IMR-90 (cell line): ENCODE measurements around the gene B3GALT6. TPM values are rescaled to one million over a fixed set of nuclear protein-coding genes. Genes with fewer than 3 reads are reported as not detected.

Source experiments
- ATAC-seq: fragments of 200-7000 bp; cut with Tn5 transposase; 2 replicates; pipeline ENCODE4 v1.9.1; 2020; ENCODE audit warnings: low read depth, mild to moderate bottlenecking, moderate library complexity
- BruUV-seq: library from RNA; stranded (reverse); fragments of 400-500 nt; replicated peaks from 2 replicates; lab custom pipeline; 2021; lab: Mats Ljungman, UMichigan
- CTCF ChIA-PET: fragments of 300-600 bp; formaldehyde crosslinking; extraction: SDS; loops from one replicate; lab custom pipeline; 2021; ENCODE audit warnings: antibody characterized with exemption; lab: Yijun Ruan, JAX
- POLR2A ChIA-PET: fragments of 300-600 bp; sonication (Branson Sonifier 250); formaldehyde crosslinking; loops from one replicate; lab custom pipeline; 2022; ENCODE audit warnings: antibody characterized with exemption; ENCODE audit not compliant: unreplicated experiment; lab: Charles Lee
- DNase-seq: peaks from one replicate; pipeline ENCODE4 v3.0.0; 2013
- H2AFZ ChIP-seq: replicated peaks from 2 replicates; pipeline ENCODE3; 2013; ENCODE audit warnings: low read length, mild to moderate bottlenecking; ENCODE audit not compliant: poor library complexity
- H2AK5ac ChIP-seq: 2 replicates; pipeline ENCODE4 v1.6.1; 2013; ENCODE audit warnings: low read depth, low read length, inconsistent platforms
- H2AK9ac ChIP-seq: replicated peaks from 2 replicates; pipeline ENCODE3; 2013; ENCODE audit warnings: mild to moderate bottlenecking, low read depth, low read length, moderate library complexity; ENCODE audit not compliant: poor library complexity
- H2BK120ac ChIP-seq: 2 replicates; pipeline ENCODE4 v1.6.1; 2013; ENCODE audit warnings: low read depth, low read length, inconsistent platforms
- H2BK15ac ChIP-seq: 3 replicates; pipeline ENCODE4 v1.6.1; 2013; ENCODE audit warnings: low read depth, low read length, inconsistent platforms
- H2BK20ac ChIP-seq: 2 replicates; pipeline ENCODE4 v1.6.1; 2013; ENCODE audit warnings: low read depth, mild to moderate bottlenecking, inconsistent platforms, low read length, moderate library complexity
- H2BK5ac ChIP-seq: 2 replicates; pipeline ENCODE4 v1.6.1; 2013; ENCODE audit warnings: mild to moderate bottlenecking, low read depth, low read length, inconsistent platforms; ENCODE audit not compliant: poor library complexity, severe bottlenecking
- H3K14ac ChIP-seq: replicated peaks from 2 replicates; pipeline ENCODE4 v1.6.1; 2013; ENCODE audit warnings: low read depth, low read length, inconsistent platforms
- H3K18ac ChIP-seq: 2 replicates; pipeline ENCODE4 v1.6.1; 2013; ENCODE audit warnings: low read depth, low read length, control low read depth
- H3K23ac ChIP-seq: 2 replicates; pipeline ENCODE4 v1.6.1; 2013; ENCODE audit warnings: low read depth, low read length, inconsistent platforms
- H3K27ac ChIP-seq: 2 replicates; pipeline ENCODE4 v1.5.1; 2013; ENCODE audit warnings: mild to moderate bottlenecking, control low read depth, low read length; ENCODE audit not compliant: insufficient read depth
- H3K27me3 ChIP-seq: 2 replicates; pipeline ENCODE4 v1.6.1; 2013; ENCODE audit warnings: low read length; ENCODE audit not compliant: control insufficient read depth, insufficient read depth
- H3K36me3 ChIP-seq: 2 replicates; pipeline ENCODE4 v1.6.1; 2013; ENCODE audit warnings: low read length, mixed read lengths; ENCODE audit not compliant: control insufficient read depth, insufficient read depth
- H3K4ac ChIP-seq: 2 replicates; pipeline ENCODE4 v1.6.1; 2013; ENCODE audit warnings: low read depth, low read length, inconsistent platforms
- H3K4me1 ChIP-seq: 2 replicates; pipeline ENCODE4 v1.6.1; 2013; ENCODE audit warnings: low read length, mixed read lengths; ENCODE audit not compliant: control insufficient read depth, insufficient read depth
- H3K4me2 ChIP-seq: 2 replicates; pipeline ENCODE4 v1.6.1; 2013; ENCODE audit warnings: low read depth, mild to moderate bottlenecking, control low read depth, low read length, moderate library complexity
- H3K4me3 ChIP-seq: 2 replicates; pipeline ENCODE4 v1.5.1; 2013; ENCODE audit warnings: low read depth, mild to moderate bottlenecking, control low read depth, low read length, moderate library complexity; ENCODE audit not compliant: insufficient read depth
- H3K56ac ChIP-seq: 2 replicates; pipeline ENCODE4 v1.6.1; 2013; ENCODE audit warnings: low read length, inconsistent platforms; ENCODE audit not compliant: insufficient read depth; ENCODE audit errors: extremely low read depth
- H3K79me1 ChIP-seq, 2 experiments: 2 replicates each; pipeline ENCODE4 v1.6.1; 2013; ENCODE audit warnings: low read length in 2 of 2, inconsistent platforms in 1 of 2, low read depth in 1 of 2
- H3K9ac ChIP-seq: 2 replicates; pipeline ENCODE4 v1.6.1; 2013; ENCODE audit warnings: low read depth, low read length, control low read depth
- H3K9me1 ChIP-seq: 2 replicates; pipeline ENCODE4 v1.6.1; 2013; ENCODE audit warnings: low read length, inconsistent platforms; ENCODE audit not compliant: insufficient read depth
- H3K9me3 ChIP-seq: 2 replicates; pipeline ENCODE4 v1.6.1; 2013; ENCODE audit warnings: low read length; ENCODE audit not compliant: control insufficient read depth, insufficient read depth
- H4K20me1 ChIP-seq: 2 replicates; pipeline ENCODE4 v1.6.1; 2013; ENCODE audit warnings: low read length, inconsistent platforms; ENCODE audit not compliant: insufficient read depth
- H4K5ac ChIP-seq: 2 replicates; pipeline ENCODE4 v1.6.1; 2013; ENCODE audit warnings: mild to moderate bottlenecking, low read depth, low read length, control low read depth
- H4K8ac ChIP-seq, 2 experiments: 2 replicates each; pipeline ENCODE4 v1.6.1; 2013; ENCODE audit warnings: low read depth in 2 of 2, low read length in 2 of 2, control low read depth in 1 of 2, inconsistent platforms in 1 of 2
- H4K91ac ChIP-seq: 2 replicates; pipeline ENCODE4 v1.6.1; 2013; ENCODE audit warnings: low read depth, low read length, inconsistent platforms; ENCODE audit not compliant: insufficient read depth
- BHLHE40 ChIP-seq: fragments of 150-350 bp; IDR thresholded peaks from 2 replicates; pipeline ENCODE4 v1.6.1; 2016; ENCODE audit warnings: mild to moderate bottlenecking, low read depth, low read length
- CEBPB ChIP-seq: IDR thresholded peaks from 2 replicates; pipeline ENCODE4 v1.6.1; 2012; ENCODE audit warnings: low read depth, low read length, improper control_type of control experiment
- CHD1 ChIP-seq: IDR thresholded peaks from 2 replicates; pipeline ENCODE4 v1.6.1; 2012; ENCODE audit warnings: low read depth, low read length, improper control_type of control experiment
- CTCF ChIP-seq: conservative IDR thresholded peaks from 2 replicates; pipeline ENCODE4 v1.5.1; 2012; ENCODE audit warnings: mild to moderate bottlenecking, low read depth, low read length, improper control_type of control experiment
- ELK1 ChIP-seq: fragments of 150-350 bp; IDR thresholded peaks from 2 replicates; pipeline ENCODE4 v1.6.1; 2016; ENCODE audit warnings: low read depth, mild to moderate bottlenecking, low read length, moderate library complexity, borderline replicate concordance
- FOS ChIP-seq: fragments of 150-350 bp; IDR thresholded peaks from 2 replicates; pipeline ENCODE4 v1.6.1; 2016; ENCODE audit warnings: low read depth, low read length
- MAFK ChIP-seq: IDR thresholded peaks from 2 replicates; pipeline ENCODE4 v1.6.1; 2012; ENCODE audit warnings: low read depth, low read length, improper control_type of control experiment
- MAZ ChIP-seq: IDR thresholded peaks from 2 replicates; pipeline ENCODE4 v1.6.1; 2012; ENCODE audit warnings: low read depth, mild to moderate bottlenecking, low read length, improper control_type of control experiment, moderate library complexity, borderline replicate concordance
- MXI1 ChIP-seq: IDR thresholded peaks from 2 replicates; pipeline ENCODE4 v1.6.1; 2012; ENCODE audit warnings: low read depth, mild to moderate bottlenecking, low read length, moderate library complexity, borderline replicate concordance
- NFE2L2 ChIP-seq: fragments of 150-350 bp; IDR thresholded peaks from 2 replicates; pipeline ENCODE4 v1.6.1; 2016; ENCODE audit warnings: low read depth, mild to moderate bottlenecking, low read length
- POLR2A ChIP-seq: IDR thresholded peaks from 2 replicates; pipeline ENCODE4 v1.6.1; 2012; ENCODE audit warnings: mild to moderate bottlenecking, low read depth, low read length
- RAD21 ChIP-seq: IDR thresholded peaks from 2 replicates; pipeline ENCODE4 v1.6.1; 2012; ENCODE audit warnings: low read length, improper control_type of control experiment
- RCOR1 ChIP-seq: IDR thresholded peaks from 2 replicates; pipeline ENCODE4 v1.6.1; 2012; ENCODE audit warnings: mild to moderate bottlenecking, low read length, improper control_type of control experiment; ENCODE audit not compliant: insufficient replicate concordance
- RFX5 ChIP-seq: IDR thresholded peaks from 2 replicates; pipeline ENCODE4 v1.8.0; 2012; ENCODE audit warnings: low read depth, mild to moderate bottlenecking, low read length, moderate library complexity
- SMC3 ChIP-seq: fragments of 150-350 bp; IDR thresholded peaks from 2 replicates; pipeline ENCODE4 v1.6.1; 2016; ENCODE audit warnings: low read depth, mild to moderate bottlenecking, antibody characterized with exemption, low read length, moderate library complexity
- USF2 ChIP-seq: fragments of 150-350 bp; IDR thresholded peaks from 2 replicates; pipeline ENCODE4 v1.6.1; 2017; ENCODE audit warnings: mild to moderate bottlenecking, antibody characterized with exemption, low read length, low read depth
- whole genome bisulfite sequencing, 2 experiments: methylation state at CpG; one replicate each; pipeline versions ENCODE4 v1.1.5 to v1.1.7; 2013; ENCODE audit warnings: missing lambda C conversion rate in 2 of 2; ENCODE audit not compliant: insufficient read length in 1 of 2; ENCODE audit errors: extremely low coverage in 2 of 2; 5-methylcytosine and 5-hydroxymethylcytosine counted together
- dilution Hi-C: fragments of 300-500 bp; cut with HindIII; formaldehyde crosslinking; loops from one replicate; pipeline ENCODE4 v1.14.3; 2018; ENCODE audit warnings: low sequenced_read_pairs; ENCODE audit not compliant: unreplicated experiment
- in situ Hi-C: fragments of 300-500 bp; cut with MboI; formaldehyde crosslinking; loops from 3 replicates; pipeline ENCODE4 v1.14.3; 2019; ENCODE audit warnings: low sequenced_read_pairs, inconsistent platforms, mixed read lengths
- intact Hi-C: fragments of 100-400 bp; cut with micrococcal nuclease; formaldehyde crosslinking; loops from 2 replicates; pipeline ENCODE4 v1.10.0; 2022
- polyA plus RNA-seq, 3 experiments: library from polyadenylated mRNA; depleted of rRNA; stranded (reverse); fragments of >200 nt; gene quantifications; 2 replicates each; pipeline ENCODE4 v1.2.3, GENCODE V29; 2012; ENCODE audit warnings: low replicate concordance in 1 of 3
- total RNA-seq: library from RNA; depleted of rRNA; stranded (reverse); fragments of >200 nt; gene quantifications from 2 replicates; pipeline ENCODE4 v1.2.3, GENCODE V29; 2012

B3GALT6 gene
- total and polyA plus RNA-seq, 2 of the 4 experiments (the other 2 are of a cell fraction), result 12.2 to 23.0 TPM

GRCh38 chr1:1219341-1219740 is 12.7 kb upstream of the B3GALT6 start:
- Histone ChIP-seq H2BK5ac (no peak overlapping the region), H3K9ac (no peak overlapping the region), H3K14ac (no peak overlapping the region), H3K9me1 (peaks cover 6% of the 10 kb centered on the region), H3K79me1 (peaks cover 5 to 27% of the 10 kb centered on the region in 2 experiments; a peak in 3 of 4 replicates), H2AK5ac (no peak overlapping the region), H3K4ac (no peak overlapping the region), H3K9me3 (no peaks in the 10 kb centered on the region), H3K56ac (no peak overlapping the region), H3K18ac (no peak overlapping the region), H3K36me3 (peaks cover 67% of the 10 kb centered on the region), H3K4me1 (no peaks in the 10 kb centered on the region), H2BK20ac (no peak overlapping the region), H3K4me3 (no peak overlapping the region), H2BK120ac (no peak overlapping the region), H3K4me2 (no peak overlapping the region), H3K27me3 (no peaks in the 10 kb centered on the region), H4K5ac (no peak overlapping the region), H4K8ac (no peak overlapping the region), H2AK9ac (no peak overlapping the region), H3K27ac (no peak overlapping the region), H4K20me1 (peaks cover 22% of the 10 kb centered on the region), H4K91ac (no peak overlapping the region), H2AFZ (no peak overlapping the region), H3K23ac (no peak overlapping the region), H2BK15ac (no peak overlapping the region)
- ChIA-PET CTCF (no interaction called here), POLR2A (no interaction called here)
- BruUV-seq, result no TSS peak
- WGBS, 2 experiments, result 100% methylated on average over 7 of the region's 20 CpGs; no CpG with 5 or more reads in 1 of the 2 experiments
- dilution Hi-C loops (no loop called here), intact Hi-C loops (no loop called here), in situ Hi-C loops (no loop called here)
- no peak for DNase-seq
- no peak for TF ChIP-seq RCOR1
- TF ChIP-seq FOS, result no peak
- no peak for TF ChIP-seq MAFK
- no peak for TF ChIP-seq SMC3
- no peak for TF ChIP-seq CHD1
- TF ChIP-seq MAZ, result no peak
- TF ChIP-seq NFE2L2, result no peak
- TF ChIP-seq RAD21, result no peak
- TF ChIP-seq BHLHE40, result no peak
- TF ChIP-seq RFX5, result no peak
- no peak for TF ChIP-seq POLR2A
- no peak for TF ChIP-seq USF2
- no peak for TF ChIP-seq MXI1
- no peak for TF ChIP-seq ELK1
- no peak for TF ChIP-seq CTCF
- no peak for TF ChIP-seq CEBPB
- no peak for ATAC-seq
